GM18502 (cell line): Measurements from ENCODE around the gene ZNF785.
A peak's percentile ranks its signal among the peaks of the same experiment; 100 is the strongest.
"Not testable (repeated sequence)": the region's sequence is repeated elsewhere in the genome, so short reads cannot be mapped to it uniquely, and the experiment has no call there.

ENCODE experiments used
- ATAC-seq: cut with Tn5 transposase; IDR thresholded peaks from one replicate; pipeline ENCODE4 v1.9.1; 2021; ENCODE audit warnings: mild to moderate bottlenecking; ENCODE audit not compliant: unreplicated experiment, poor library complexity

Gene ZNF785

DNA sequence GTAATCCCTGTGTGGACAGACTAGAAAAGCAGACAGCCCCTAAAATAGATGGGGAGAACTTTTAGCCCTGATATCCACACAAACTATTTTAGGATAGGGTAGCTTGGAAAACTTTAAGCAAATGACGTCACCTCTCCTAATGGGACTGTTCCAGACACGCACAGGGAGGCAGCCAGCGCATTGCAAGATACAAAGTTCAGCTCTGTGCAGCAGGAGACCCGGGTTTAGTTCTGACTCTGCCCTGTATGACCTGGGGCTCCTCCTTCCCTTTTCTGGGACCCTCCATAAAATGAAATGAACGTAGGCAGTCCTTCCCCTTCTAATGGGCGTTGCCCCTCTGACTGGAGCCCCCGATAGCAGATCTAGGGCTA lies 18.4 kb upstream of the ZNF785 start:
- ATAC-seq: no peak

DNA sequence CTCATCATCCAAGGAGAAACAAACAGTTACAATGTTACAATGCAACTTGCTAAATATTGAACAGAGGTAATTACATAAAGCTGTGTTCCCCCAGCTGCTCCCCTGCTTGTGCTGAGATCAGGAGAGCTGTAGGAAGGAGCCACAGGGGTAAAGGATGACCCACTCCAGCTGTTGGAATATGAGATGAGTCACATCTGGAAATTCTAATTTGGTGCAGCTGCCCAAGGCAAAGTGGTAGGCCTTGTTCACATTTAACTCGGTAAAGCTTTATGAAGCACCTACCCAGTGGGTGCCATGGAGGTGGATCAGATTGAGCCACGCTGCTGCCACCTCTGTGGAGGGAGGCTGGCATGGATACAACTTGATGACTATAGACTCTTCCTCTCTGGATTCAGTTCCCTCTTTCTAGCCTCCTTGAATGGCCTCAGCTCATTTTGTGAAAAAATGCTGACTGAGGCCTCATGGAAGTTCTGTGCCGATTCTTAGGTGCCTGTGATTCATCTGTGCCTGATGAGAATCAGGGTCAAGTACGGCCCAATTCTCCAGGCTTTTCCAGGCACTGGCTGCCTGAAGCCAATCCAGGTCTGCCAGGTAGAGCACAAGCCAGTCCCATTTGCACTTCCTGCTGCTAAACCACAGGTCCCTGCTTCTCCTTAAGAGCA lies 17.2 kb upstream of the ZNF785 start:
- ATAC-seq: no peak

DNA sequence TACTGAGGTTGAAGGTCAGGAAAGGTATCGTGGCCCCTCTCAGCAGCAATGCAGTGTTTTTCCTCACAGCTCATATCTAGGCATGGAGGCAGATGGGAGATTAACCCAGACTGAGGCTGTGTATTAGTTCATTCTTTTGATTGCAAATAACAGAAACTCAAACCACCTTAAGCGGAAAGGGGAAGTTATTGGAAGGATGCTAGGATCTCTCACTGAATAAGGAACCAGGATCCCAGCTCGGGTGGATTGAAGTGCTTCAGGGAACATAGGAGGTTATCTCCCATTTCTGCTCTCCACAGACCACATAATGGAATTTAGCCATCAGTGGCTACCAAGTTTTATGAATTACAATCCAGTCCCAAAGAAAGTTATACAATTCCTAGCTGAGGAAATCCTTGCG lies 16.5 kb upstream of the ZNF785 start:
- no peak for ATAC-seq

DNA sequence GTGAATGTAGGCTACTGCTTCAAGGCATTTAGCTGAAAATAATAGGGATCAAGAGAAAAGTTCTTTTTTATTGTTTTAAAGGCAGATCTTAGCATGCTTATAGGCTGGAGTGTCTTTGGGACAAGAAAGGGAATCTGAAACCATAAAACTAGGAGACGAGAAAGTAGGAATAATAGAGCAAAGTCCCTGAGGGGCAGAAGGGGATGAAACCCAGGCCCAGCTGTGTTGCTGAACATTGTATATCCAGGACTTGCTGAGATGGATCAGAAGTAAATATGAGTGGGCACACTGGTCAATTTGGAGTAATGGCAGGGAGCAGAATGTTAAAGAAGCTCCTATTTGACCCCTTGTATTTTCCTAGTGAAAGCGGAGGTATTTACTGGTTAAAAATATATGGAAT lies 15.4 kb upstream of the ZNF785 start:
- no peak for ATAC-seq

DNA sequence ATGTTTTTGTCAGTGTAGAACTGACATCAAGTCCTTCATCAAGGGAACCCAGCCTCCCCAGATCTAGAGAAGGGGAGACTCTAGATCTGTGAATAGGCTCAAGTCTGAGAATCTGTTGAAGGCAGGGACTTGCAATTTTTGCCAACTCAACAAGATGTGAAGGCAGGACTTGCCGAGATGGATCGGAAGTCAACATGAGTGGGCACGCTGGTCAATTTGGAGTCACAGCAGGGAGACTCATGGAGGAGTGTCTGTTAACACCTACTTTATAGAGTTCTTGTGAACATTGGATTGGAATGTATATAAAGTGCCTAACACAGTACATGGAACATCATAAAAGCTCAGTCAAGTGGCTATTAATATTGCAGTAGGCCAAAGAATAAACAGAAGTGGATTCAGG lies 14.7 kb upstream of the ZNF785 start:
- no peak for ATAC-seq

DNA sequence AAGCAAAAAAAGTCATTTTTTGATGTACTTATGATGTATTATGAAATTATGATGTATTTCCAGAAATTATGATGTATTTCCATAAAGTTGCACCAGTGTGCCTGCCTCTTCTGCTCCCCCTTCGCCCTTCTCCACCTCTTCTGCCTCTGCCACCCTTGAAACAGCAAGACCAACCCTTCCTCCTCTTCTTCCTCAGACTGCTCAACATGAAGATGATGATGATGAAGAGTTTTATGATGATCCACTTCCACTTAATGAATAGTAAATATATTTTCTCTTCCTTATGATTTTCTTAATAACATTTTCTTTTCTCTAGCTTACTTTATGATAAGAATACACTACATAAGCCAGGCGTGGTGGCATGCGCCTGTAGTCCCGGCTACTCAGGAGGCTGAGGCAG lies 7.4 kb upstream of the ZNF785 start:
- no peak for ATAC-seq

DNA sequence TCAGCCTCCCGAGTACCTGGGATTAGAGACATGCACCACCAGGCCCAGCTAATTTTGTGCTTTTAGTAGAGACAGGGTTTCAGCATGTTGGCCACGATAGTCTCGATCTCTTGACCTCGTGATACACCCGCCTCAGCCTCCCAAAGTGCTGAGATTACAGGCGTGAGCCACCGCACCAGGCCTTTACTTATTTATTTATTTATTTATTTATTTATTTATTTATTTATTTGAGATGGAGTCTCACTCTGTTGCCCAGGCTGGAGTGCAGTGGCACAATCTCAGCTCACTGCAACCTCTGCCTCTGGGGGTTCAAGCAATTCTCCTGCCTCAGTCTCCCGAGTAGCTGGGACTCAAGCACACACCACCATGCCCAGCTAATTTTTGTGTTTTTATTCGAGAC lies 5.4 kb upstream of the ZNF785 start:
- not testable (repeated sequence) for ATAC-seq

DNA sequence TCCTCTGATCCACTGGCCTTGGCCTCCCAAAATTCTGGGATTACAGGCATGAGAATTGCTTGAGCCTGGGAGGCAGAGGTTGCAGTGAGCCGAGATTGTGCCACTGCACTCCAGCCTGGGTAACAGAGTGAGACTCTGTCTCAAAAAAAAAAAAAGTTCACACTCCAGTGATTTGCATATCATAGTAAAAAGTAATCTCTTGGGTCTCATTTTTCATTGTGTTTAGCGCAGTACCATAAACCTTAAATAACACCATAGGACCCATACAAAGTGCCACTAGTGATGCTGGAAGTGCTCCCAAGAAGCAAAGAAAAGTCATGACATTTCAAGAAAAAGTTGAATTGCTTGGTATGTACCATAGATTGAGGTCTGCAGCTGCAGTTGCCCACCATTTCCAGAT lies 4.1 kb upstream of the ZNF785 start:
- not testable (repeated sequence) for ATAC-seq

DNA sequence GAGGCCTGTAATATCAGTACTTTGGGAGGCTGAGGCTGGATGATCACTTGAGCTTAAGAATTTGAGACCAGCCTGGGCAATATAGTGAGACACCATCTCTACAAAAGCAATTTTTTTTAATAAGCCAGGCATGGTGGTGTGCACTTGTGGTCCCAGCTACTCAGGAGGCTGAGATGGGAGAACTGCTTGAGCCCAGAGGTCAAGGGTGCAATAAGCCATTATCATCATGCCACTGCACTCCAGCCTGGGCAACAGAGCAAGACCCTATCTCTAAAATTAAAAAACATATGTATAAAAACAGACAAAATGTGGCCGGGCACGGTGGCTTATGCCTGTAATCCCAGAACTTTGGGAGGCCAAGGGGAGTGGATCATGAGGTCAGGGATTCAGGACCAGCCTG lies 3.2 kb upstream of the ZNF785 start:
- no peak for ATAC-seq

DNA sequence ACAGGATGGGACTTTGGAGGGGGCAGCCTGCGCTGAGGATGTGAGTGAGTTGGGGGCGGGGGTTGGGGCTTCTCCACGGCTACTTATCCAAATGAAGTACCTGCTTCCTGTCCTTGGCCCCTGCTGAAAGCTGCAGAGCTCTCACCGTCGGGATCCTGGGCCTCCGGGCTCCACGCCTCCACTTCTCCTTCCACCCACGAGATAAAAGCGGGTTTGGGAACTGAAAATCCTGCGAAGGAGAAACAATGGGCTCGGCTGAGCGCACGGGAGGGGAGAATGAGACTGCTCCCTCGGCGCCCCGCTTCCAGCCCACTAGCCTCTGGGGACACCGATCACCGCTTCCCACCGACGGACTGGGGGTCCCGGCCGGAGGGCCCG lies 486 bp downstream of the ZNF785 start:
- peak; percentile 38 for ATAC-seq

DNA sequence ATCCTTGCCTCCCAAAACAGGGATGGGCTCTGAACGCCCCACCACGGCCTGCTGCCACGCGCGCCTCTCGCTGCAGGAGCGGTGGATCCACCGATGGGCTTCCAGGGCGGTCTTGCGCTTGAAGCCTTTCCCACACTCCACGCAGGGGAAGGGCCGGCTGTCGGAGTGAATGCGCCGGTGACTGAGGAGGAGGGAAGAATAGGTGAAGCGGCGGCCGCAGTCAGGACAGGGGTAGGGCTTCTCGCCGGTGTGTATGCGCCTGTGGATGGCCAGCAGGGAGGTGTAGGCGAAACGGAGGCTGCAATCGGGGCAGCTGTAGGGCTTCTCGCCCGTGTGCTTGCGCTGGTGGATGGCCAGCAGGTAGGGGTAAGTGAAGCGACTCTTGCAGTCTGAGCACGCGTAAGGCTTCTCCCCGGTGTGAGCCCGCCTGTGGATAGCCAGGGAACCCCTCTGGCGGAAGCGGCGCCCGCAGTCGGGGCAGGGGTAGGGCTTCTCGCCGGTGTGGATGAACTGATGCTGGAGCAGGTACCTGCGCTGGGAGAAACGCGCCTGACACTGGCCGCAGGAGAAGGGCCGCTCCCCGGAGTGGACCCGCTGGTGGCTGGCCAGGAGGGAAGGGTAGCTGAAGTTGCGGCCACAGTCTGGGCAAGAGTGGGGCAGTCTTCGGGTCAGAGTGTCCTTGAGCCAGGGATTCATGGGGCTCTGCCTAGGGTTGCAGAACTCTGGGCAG lies 2.7 kb downstream of the ZNF785 start:
- no peak for ATAC-seq

DNA sequence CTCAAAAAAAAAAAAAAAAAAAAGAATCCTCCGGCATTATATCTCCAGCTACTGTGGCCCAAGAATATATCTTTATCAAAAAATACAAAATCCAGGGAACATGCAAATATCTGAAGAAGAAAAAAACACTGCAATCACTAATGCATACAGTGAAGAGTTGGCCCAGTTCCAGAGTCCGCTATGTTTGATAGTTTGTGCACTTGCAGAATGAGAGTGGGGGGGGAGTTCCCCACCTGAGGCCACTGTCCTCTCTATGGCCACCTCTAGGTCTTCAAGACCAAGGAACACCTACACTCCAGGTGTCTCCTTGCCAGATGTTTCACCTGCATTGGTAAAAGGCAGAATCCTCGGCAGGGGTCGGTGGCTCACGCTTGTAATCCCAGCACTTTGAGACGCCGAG lies 4.0 kb downstream of the ZNF785 start:
- no peak for ATAC-seq

DNA sequence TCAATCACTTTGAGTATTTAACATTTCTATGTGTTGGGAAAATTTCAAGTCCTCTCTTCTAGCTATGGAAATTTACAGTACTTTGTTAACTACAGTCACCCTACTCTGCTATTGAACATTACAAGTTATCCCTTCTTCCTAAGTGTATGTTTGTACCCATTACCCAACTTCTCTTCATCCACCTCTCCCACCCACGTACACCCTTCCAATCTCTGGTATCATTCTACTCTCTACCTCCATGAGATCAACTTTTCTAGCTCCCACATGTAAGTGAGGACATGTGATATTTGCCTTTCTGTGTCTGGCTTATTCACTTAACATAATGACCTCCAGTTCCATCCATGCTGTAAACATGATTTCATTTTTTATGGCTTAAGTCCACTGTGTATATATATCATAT lies 10.8 kb downstream of the ZNF785 start:
- ATAC-seq: no peak

DNA sequence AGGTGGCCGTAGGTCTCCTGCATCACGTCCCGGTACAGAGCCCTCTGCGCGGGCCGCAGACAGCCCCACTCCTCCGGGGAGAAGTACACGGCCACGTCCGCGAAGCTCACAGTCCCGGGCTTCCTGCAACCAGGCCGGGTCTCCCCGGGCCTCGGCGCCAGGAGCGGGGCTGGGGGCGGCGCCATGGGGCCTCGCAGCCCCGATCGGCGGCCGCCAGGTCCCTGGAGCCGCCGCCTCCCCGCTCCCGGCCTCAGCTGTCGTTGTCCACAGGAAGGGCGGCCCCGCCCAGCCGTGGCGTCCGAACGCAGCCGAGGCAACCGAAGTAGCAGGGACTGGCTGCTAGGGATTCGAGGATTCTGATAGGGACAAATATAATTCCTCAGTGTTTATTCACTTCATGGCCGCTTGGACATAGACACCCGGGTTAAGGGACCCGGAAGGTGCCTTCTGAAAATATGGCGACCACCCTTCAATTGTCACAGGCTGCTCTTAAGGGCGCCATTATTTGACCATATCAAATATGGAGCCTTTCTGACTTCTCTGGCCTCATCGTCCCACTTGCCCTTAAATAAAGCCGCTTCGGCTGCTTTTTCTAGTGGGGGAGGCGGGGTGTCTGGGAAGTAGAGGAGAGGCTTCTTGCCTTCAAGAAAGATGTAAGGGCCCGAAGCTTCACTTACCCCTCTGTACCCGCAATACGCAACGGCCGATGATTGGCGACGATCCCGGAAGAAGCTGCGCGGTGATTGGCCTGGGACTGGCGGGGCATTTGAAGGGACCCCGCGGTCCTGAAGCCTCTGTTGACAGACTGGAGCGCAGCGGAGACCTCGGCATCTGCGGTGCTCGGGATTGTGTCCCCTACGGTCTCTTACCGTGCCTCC lies 13.8 kb downstream of the ZNF785 start, which contains the start of gene ZNF688:
ZNF688 (minus strand) TSS at position 270 of the 878 bp plus-strand sequence; CDS start at position 185, 85 bp downstream.
- ATAC-seq: peak; percentile 76

DNA sequence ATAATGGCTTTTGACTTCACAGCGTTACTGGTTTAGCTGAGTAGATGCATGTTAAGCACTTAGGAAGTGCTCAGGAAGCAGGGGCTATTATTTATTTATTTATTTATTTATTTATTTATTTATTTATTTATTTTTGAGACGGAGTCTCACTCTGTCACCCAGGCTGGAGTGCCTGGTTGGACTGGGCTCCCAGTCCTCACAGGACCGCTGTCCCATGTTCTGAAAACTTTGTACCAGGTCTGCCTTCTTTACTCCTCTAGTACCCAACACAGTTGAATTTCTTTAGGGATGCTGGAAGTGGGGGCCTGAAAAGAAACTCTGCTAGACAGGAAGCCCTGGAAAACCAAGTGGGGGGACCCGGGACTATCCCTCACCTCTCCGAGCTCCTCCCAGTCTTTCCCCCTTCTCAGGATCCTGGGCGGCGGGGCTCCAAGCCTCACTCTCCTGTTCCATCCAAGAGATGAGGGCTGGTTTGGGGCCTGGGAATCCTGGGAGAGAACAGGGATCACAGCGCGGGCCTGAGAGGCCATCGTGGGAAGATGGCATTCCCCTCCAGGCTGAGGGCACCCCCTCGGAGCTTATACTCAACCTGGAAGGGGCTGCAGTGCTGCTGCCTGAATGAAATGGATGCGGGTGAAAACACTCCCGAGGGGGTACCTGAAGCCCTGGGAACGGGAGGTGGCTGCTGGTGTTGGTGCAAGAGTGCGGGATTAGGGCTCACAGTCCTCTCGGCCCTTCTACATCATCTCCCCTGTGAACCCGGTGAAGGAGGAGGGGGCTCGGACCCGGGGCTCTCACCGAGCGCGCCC lies 14.7 kb downstream of the ZNF785 start:
- no peak for ATAC-seq

DNA sequence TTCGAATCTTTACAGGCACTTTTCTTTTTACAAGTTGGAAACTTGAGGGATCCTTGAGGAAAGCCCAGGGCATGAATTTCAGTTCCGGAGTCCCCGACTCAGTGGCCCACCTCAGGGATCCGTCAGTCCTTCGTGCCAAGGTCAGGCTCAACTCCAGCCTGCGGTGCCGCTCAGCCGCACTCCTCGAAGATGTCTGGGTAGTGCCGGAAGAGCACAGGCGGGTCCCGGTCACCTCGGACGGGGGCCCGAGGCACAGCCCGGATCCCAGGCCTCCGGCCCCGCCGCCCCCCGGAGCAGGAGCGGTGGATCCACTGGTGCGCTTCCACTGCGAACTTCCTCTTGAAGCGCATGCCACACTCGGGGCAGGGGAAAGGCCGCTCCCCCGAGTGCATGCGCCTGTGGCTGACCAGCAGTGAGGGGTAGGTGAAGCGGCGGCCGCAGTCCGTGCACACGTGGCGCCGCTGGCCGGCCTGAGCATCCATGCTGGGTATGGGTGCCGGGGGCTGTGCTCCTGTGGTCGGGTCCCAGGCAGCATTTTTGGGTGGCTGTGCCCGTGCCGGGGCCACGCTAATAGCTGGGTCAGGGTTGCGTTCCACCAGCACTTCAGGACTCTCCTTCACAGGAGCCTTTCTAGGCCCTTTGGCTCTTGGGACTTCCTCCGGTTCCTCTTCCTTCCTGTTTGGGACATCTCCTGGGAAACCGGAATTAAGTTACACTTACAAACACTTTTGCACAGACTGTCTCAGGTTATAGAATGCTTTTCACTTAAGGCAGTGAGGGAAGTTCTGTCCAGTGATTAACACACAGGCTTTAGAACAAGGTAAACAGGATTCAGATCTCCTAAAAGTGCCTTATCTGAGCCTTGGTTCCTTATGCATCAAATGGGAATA lies 15.5 kb downstream of the ZNF785 start:
- no peak for ATAC-seq

DNA sequence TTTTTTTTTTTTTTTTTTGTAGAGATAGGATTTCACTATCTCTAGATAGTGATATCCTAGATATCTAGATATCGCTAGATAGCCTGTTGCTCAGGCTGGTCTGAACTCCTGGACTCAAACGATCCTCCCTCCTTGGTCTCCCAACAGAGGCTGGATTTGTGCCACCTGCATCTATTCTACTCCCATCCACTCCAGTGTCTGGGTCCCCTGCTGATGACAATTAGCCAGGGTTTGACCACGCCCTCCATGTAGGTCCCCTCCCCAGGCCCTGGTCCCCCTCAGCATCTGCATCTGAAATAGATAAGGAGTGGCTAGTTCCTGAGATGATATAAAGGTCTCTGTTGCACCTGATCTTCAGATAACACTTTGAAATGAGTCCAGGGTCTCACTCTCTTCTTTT lies 16.2 kb downstream of the ZNF785 start:
- no peak for ATAC-seq

DNA sequence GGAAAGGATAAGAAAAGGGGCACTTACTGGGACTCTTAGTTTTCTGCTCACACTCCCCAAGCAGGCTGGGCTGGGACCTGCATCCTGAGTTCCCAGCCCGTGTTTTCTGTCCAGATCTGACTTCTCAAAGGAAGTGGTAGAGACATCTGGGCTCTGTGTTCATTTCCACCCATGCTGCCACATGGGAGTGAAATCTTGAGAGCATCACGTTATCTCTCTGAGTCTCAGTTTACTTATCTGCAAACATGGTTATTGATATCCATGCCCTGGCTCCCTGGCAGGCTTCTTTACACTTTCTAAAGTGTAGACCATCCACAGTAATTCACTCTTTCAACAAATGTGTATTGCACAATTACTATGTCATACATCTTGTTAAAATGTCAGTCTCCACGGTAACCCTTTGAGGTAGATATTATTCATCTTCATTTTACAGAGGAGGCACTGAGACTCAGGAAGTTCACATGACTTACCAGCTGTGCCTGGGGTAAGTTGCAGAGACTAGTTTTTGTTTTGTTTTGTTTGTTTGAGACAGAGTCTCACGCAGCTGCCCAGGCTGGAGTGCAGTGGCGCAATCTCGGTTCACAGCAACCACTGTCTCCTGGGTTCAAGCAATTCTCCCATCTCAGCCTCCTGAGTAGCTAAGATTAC lies 17.4 kb downstream of the ZNF785 start:
- ATAC-seq: peak; percentile 38
